Lung (tissue), 12 donors: ENCODE data around the gene PLCB4. TPM values are rescaled to one million over a fixed set of nuclear protein-coding genes. Genes with fewer than 3 reads are reported as not detected.

Source experiments
- ATAC-seq: fragments of 200-7000 bp; cut with Tn5 transposase; one replicate; pipeline ENCODE4 v1.9.1; 2020; ENCODE audit warnings: moderate number of reproducible peaks; ENCODE audit not compliant: insufficient read depth, low FRiP score
- DNase-seq, 3 donors: peaks; one replicate each; pipeline ENCODE4 v3.0.0-alpha.2; 2013 to 2017
- H3K27ac ChIP-seq, 2 donors: one replicate each; pipeline ENCODE4 v1.5.1; 2013; ENCODE audit warnings: mild to moderate bottlenecking in 2 of 2, moderate library complexity in 2 of 2, control low read depth in 1 of 2, inconsistent platforms in 1 of 2, low read depth in 1 of 2, low read length in 1 of 2
- H3K27me3 ChIP-seq, 3 donors: one replicate each; pipeline ENCODE4 v1.5.1; 2013; ENCODE audit warnings: low read length in 2 of 3; ENCODE audit not compliant: control insufficient read depth in 3 of 3, insufficient read depth in 3 of 3
- H3K36me3 ChIP-seq, 4 donors: one replicate each; pipeline ENCODE4 v1.5.1; 2013; ENCODE audit warnings: low read length in 4 of 4, mild to moderate bottlenecking in 1 of 4, moderate library complexity in 1 of 4; ENCODE audit not compliant: control insufficient read depth in 4 of 4, insufficient read depth in 4 of 4
- H3K4me1 ChIP-seq, 5 donors: one replicate each; pipeline ENCODE4 v1.5.1; 2013; ENCODE audit warnings: low read length in 5 of 5, mild to moderate bottlenecking in 2 of 5, moderate library complexity in 1 of 5; ENCODE audit not compliant: control insufficient read depth in 5 of 5, insufficient read depth in 5 of 5
- H3K4me3 ChIP-seq: one replicate; pipeline ENCODE4 v1.5.1; 2013; ENCODE audit warnings: mild to moderate bottlenecking, control low read depth, moderate library complexity
- H3K9ac ChIP-seq, 2 donors: one replicate each; pipeline ENCODE4 v1.5.1; 2013; ENCODE audit warnings: low read length in 2 of 2, control low read depth in 1 of 2; ENCODE audit not compliant: insufficient read depth in 1 of 2
- H3K9me3 ChIP-seq, 4 donors: one replicate each; pipeline ENCODE4 v1.5.1; 2013; ENCODE audit warnings: low read length in 3 of 4, mild to moderate bottlenecking in 1 of 4, moderate library complexity in 1 of 4; ENCODE audit not compliant: control insufficient read depth in 4 of 4, insufficient read depth in 3 of 4
- WGBS, 2 donors: extraction: QIAGEN DNeasy Blood & Tissue Kit; methylation state at CpG; one replicate each; pipeline ENCODE4 v1.1.7; 2013; 5-methylcytosine and 5-hydroxymethylcytosine counted together
- polyA plus RNA-seq, 2 donors: library from polyadenylated mRNA; stranded (reverse); fragments of 200-250 nt; gene quantifications; one replicate each; pipeline ENCODE4 v1.2.1, GENCODE V29; 2013
- total RNA-seq, 2 donors: library from RNA; depleted of rRNA in 1 of 2; stranded (reverse); fragments of >200 nt in 1 of 2; gene quantifications; one replicate each; pipeline ENCODE4 v1.2.1, GENCODE V29; 2014 to 2021
- TF ChIP-seq, protein P1 (sequence below): IDR thresholded peaks from 2 replicates; pipeline ENCODE4 v1.5.1; 2012; ENCODE audit warnings: mild to moderate bottlenecking; ENCODE audit errors: control extremely low read depth, extremely low read depth
- donor health status: control.
- donor health status: control.
- donor health status: Bipolar disorder and iron deficiency.
- donor health status: healthy.
- donor health status: DM: yes; HTN: yes; CAD: no.

The PLCB4 gene
- total and polyA plus RNA-seq, 4 donors = 2.1 to 18.6 (median 5.6) TPM

DNA sequence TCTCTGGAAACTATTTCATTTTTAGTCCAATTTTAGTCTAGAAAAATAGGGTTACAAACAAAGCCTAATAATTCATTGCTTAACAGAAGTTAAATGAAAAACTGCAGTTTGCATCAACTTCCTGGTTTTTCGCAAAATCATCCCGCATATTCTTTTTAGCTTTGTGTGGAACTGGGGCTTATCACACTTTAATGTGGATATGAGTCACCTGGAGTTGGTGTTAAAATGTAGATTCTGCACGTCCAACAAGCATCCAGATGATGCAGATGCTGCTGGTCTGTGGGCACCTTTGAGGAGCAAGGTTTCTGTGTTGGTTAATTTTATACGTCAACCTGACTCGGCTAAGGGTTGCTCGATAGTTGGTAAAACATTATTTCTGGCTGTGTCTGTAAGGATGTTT is 126.1 kb downstream of the PLCB4 start:
- ATAC-seq = no peak
- Histone ChIP-seq H3K36me3 (no peaks in the 10 kb centered on the region), H3K27me3 (no peaks in the 10 kb centered on the region), H3K9ac (no peak overlapping the region), H3K27ac (no peak overlapping the region), H3K4me3 (no peak overlapping the region), H3K4me1 (peaks cover 0 to 17% (median 0%) of the 10 kb centered on the region in 5 donors), H3K9me3 (no peaks in the 10 kb centered on the region)
- TF ChIP-seq, protein P1, sequence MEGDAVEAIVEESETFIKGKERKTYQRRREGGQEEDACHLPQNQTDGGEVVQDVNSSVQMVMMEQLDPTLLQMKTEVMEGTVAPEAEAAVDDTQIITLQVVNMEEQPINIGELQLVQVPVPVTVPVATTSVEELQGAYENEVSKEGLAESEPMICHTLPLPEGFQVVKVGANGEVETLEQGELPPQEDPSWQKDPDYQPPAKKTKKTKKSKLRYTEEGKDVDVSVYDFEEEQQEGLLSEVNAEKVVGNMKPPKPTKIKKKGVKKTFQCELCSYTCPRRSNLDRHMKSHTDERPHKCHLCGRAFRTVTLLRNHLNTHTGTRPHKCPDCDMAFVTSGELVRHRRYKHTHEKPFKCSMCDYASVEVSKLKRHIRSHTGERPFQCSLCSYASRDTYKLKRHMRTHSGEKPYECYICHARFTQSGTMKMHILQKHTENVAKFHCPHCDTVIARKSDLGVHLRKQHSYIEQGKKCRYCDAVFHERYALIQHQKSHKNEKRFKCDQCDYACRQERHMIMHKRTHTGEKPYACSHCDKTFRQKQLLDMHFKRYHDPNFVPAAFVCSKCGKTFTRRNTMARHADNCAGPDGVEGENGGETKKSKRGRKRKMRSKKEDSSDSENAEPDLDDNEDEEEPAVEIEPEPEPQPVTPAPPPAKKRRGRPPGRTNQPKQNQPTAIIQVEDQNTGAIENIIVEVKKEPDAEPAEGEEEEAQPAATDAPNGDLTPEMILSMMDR = no peak
- no peak for DNase-seq
- WGBS, 2 donors = 60 to 76% methylated on average over 6 of the region's 6 CpGs

DNA sequence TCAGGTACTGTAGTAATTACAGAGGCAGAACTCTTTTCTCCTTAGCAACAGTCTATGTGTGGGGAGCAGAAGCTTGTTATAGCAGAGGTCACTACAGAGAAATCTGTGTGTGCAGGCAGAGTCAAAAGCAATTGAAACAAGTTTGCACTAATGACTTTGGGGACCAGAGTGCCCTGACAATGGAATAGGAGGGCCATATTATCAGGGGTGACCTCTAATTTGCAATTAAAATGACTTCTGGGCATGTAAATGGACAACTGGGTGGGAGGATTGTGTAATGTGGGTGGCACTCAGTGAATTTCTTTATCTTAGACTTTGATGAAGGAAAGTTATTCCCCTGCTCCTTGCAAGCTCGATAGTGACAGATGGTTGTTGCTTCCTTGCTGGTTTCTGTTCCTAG is 127.2 kb downstream of the PLCB4 start:
- TF ChIP-seq, protein P1 = no peak
- Histone ChIP-seq H3K36me3 (no peaks in the 10 kb centered on the region), H3K4me1 (peaks cover 0 to 19% (median 0%) of the 10 kb centered on the region in 5 donors), H3K4me3 (no peak overlapping the region), H3K9me3 (no peaks in the 10 kb centered on the region), H3K27ac (no peak overlapping the region), H3K27me3 (no peaks in the 10 kb centered on the region), H3K9ac (no peak overlapping the region)
- ATAC-seq (no peak), DNase-seq (no peak)
- 57 to 85% methylated on average over 1 of the region's 1 CpG for WGBS, 2 donors

DNA sequence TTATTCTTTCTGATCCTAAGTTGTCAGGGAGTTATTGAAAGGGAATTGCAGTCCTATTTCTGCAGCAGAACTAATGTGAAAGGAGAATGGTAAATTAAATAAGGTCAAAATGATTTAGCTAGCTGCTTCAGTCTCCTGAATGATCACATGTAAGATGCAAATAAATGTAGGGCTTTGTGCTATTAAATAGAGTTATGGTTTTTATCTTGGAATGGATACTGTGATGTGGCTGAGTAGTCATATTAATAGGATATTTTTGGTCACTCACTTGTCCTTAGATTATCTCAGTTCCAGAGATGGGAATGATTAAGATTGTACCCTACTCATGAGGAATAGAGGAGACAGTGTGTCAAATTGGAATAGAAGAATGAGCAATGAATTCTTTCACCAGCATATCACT is 129.6 kb downstream of the PLCB4 start:
- TF ChIP-seq, protein P1 = no peak
- no peak overlapping the region for H3K9ac ChIP-seq
- no peaks in the 10 kb centered on the region for H3K36me3 ChIP-seq
- DNase-seq = no peak
- no peak overlapping the region for H3K27ac ChIP-seq
- peaks cover 0 to 22% (median 0%) of the 10 kb centered on the region in 5 donors for H3K4me1 ChIP-seq
- H3K27me3 ChIP-seq = no peaks in the 10 kb centered on the region
- H3K9me3 ChIP-seq = no peaks in the 10 kb centered on the region
- no peak for ATAC-seq
- no peak overlapping the region for H3K4me3 ChIP-seq

DNA sequence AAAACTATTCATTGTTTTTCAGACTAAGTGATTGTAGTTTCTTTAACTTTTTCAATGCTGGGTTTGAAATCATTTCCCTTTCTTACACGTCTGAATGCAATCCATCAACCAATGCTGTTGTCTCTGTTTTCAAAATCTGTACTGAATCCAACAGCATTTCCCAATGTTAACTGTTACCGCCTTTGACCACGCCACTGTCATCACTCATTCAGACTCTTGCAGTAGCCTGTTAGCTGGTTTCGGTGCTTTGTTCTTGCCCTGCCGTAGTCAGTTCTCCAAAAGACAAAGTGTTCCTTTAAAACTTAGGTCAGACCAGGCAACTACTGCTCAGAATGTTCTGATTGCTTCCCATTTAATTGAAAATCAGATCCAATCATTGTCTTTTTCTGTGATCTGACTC is 131.3 kb downstream of the PLCB4 start:
- Histone ChIP-seq H3K27me3 (no peaks in the 10 kb centered on the region), H3K9ac (no peak overlapping the region), H3K9me3 (no peaks in the 10 kb centered on the region), H3K4me1 (peaks cover 0 to 22% (median 0%) of the 10 kb centered on the region in 5 donors), H3K36me3 (no peaks in the 10 kb centered on the region), H3K4me3 (no peak overlapping the region), H3K27ac (peak overlapping the region in 1 of 2 donors; percentile 3)
- ATAC-seq = peak; percentile 19
- TF ChIP-seq, protein P1 = no peak
- no peak for DNase-seq
- WGBS, 2 donors = 54 to 61% methylated on average over 5 of the region's 5 CpGs
